HG03039 (cell line): Measurements from ENCODE around the gene CPNE9.
A peak's percentile ranks its signal among the peaks of the same experiment; 100 is the strongest.

Experiments used
- ATAC-seq: cut with Tn5 transposase; IDR thresholded peaks from one replicate; pipeline ENCODE4 v1.9.1; 2021; ENCODE audit warnings: mild to moderate bottlenecking, moderate library complexity; ENCODE audit not compliant: unreplicated experiment

Gene CPNE9

GRCh38 chr3:9713142-9713541 lies 9.5 kb downstream of the CPNE9 start:
- ATAC-seq = no peak

GRCh38 chr3:9715136-9715535 lies 11.5 kb downstream of the CPNE9 start:
- ATAC-seq = no peak

GRCh38 chr3:9715764-9716437 lies 12.3 kb downstream of the CPNE9 start:
- no peak for ATAC-seq

GRCh38 chr3:9716801-9717555 lies 13.3 kb downstream of the CPNE9 start:
- no peak for ATAC-seq

- ATAC-seq = no peak
Measured at GRCh38 chr3:9717563-9717962, 13.9 kb downstream of the CPNE9 start.

- ATAC-seq = no peak
Measured at GRCh38 chr3:9718118-9718517, 14.5 kb downstream of the CPNE9 start.

GRCh38 chr3:9721015-9721699 lies 17.5 kb downstream of the CPNE9 start:
- ATAC-seq = no peak

GRCh38 chr3:9721700-9722060 lies 18.0 kb downstream of the CPNE9 start:
- ATAC-seq = no peak

GRCh38 chr3:9725775-9726515 lies 22.3 kb downstream of the CPNE9 start:
- ATAC-seq = no peak

GRCh38 chr3:9727041-9727595 lies 23.5 kb downstream of the CPNE9 start:
- no peak for ATAC-seq

GRCh38 chr3:9727743-9728142 lies 24.1 kb downstream of the CPNE9 start:
- no peak for ATAC-seq

GRCh38 chr3:9729419-9729818 lies 25.8 kb downstream of the CPNE9 start:
- ATAC-seq = no peak

GRCh38 chr3:9730657-9731205 lies 27.1 kb downstream of the CPNE9 start:
- peak; percentile 29 for ATAC-seq

GRCh38 chr3:9731206-9732079 lies 27.8 kb downstream of the CPNE9 start, which contains the start of gene BRPF1:
TSS of gene BRPF1 (plus strand) at chr3:9731735. CDS start at chr3:9734141, 2,406 bp downstream.
- peak; percentile 90 for ATAC-seq

GRCh38 chr3:9732080-9732739 lies 28.6 kb downstream of the CPNE9 start:
- ATAC-seq = peak; percentile 11

GRCh38 chr3:9732740-9733115 lies 29.1 kb downstream of the CPNE9 start:
- ATAC-seq = no peak

- ATAC-seq = no peak
Measured at GRCh38 chr3:9736831-9737230, 33.2 kb downstream of the CPNE9 start.

- ATAC-seq = no peak
Measured at GRCh38 chr3:9739181-9739580, 35.5 kb downstream of the CPNE9 start.

GRCh38 chr3:9742560-9742959 lies 38.9 kb downstream of the CPNE9 start:
- ATAC-seq = no peak
